ENCODE results near the gene NREP.

DNA sequence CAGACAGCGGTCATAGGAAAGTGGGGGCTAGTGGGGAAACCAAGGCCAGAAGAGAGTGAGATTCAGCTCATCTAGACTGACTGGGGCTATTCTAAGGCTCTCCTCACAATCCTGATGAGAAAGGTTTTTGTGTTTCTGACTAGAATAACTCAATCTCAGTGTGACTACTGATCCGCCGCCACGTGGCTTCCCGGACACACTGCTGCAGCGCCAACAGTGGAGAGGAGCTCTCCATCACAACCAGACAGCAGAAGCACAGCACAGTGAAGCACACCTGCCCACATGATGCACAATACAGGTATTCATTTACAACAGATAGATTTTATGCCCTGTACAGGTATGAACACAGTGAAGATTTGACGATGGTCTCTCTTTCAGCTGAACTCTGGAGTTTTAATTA, 25.4 kb downstream of the NREP start:
- TF ChIP-seq TEAD4 (IDR thresholded peaks at IDR 0.05) (no peak), EP300 (IDR thresholded peaks at IDR 0.05; ENCODE audit: borderline replicate concordance) (no peak), TCF12 (IDR thresholded peaks at IDR 0.05; ENCODE audit: low read depth) (no peak), TAF1 (IDR thresholded peaks at IDR 0.05; ENCODE audit: low read depth) (no peak), CEBPB (IDR thresholded peaks at IDR 0.05) (no peak), ZBTB7A (IDR thresholded peaks at IDR 0.05; ENCODE audit: low read depth) (no peak), NFIC (IDR thresholded peaks at IDR 0.05) (no peak), RAD21 (IDR thresholded peaks at IDR 0.05; ENCODE audit: low read depth) (no peak), CREB1 (IDR thresholded peaks at IDR 0.05; ENCODE audit: low read depth) (no peak), YY1 (IDR thresholded peaks at IDR 0.05; ENCODE audit: low read depth) (no peak)
- TF ChIP-seq, protein P1, sequence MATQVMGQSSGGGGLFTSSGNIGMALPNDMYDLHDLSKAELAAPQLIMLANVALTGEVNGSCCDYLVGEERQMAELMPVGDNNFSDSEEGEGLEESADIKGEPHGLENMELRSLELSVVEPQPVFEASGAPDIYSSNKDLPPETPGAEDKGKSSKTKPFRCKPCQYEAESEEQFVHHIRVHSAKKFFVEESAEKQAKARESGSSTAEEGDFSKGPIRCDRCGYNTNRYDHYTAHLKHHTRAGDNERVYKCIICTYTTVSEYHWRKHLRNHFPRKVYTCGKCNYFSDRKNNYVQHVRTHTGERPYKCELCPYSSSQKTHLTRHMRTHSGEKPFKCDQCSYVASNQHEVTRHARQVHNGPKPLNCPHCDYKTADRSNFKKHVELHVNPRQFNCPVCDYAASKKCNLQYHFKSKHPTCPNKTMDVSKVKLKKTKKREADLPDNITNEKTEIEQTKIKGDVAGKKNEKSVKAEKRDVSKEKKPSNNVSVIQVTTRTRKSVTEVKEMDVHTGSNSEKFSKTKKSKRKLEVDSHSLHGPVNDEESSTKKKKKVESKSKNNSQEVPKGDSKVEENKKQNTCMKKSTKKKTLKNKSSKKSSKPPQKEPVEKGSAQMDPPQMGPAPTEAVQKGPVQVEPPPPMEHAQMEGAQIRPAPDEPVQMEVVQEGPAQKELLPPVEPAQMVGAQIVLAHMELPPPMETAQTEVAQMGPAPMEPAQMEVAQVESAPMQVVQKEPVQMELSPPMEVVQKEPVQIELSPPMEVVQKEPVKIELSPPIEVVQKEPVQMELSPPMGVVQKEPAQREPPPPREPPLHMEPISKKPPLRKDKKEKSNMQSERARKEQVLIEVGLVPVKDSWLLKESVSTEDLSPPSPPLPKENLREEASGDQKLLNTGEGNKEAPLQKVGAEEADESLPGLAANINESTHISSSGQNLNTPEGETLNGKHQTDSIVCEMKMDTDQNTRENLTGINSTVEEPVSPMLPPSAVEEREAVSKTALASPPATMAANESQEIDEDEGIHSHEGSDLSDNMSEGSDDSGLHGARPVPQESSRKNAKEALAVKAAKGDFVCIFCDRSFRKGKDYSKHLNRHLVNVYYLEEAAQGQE (IDR thresholded peaks at IDR 0.05; ENCODE audit: low read depth), result no peak
- TF ChIP-seq, protein P2, sequence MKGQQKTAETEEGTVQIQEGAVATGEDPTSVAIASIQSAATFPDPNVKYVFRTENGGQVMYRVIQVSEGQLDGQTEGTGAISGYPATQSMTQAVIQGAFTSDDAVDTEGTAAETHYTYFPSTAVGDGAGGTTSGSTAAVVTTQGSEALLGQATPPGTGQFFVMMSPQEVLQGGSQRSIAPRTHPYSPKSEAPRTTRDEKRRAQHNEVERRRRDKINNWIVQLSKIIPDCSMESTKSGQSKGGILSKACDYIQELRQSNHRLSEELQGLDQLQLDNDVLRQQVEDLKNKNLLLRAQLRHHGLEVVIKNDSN (IDR thresholded peaks at IDR 0.05), result no peak
- TF ChIP-seq, protein P3, sequence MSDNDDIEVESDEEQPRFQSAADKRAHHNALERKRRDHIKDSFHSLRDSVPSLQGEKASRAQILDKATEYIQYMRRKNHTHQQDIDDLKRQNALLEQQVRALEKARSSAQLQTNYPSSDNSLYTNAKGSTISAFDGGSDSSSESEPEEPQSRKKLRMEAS (IDR thresholded peaks at IDR 0.05), result no peak

Measured in Ishikawa (cell line).